ENCODE data around the gene PDSS1.
"Not testable (repeated sequence)": the region's sequence is repeated elsewhere in the genome, so short reads cannot be mapped to it uniquely, and the experiment has no call there.

Gene PDSS1

DNA sequence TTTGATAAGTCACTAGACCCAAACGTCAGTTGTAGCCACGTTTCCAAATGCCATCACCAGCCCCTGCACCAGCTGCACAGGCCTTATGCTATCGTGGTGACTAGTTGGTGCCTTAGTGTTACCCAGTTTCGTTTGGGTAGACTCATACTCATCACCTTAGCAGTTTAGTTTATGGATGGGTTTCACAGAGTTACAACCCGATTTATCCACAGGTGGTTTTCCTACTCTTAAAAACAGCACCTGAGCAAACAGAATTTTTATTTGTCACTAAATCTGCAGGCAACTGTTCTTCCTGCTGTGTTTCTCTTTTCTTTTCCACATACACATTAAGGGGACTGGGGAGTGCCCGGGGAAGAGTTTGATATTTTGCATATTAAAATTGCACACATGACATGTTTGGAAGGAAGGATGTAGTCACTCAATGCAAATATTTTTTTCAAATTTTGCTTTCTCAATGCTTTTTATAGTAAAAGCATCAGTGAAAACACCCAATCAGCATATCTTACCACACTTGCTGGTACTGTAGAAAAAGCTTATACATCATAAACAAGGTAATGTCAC is 41.6 kb downstream of the PDSS1 start:
- DNase-seq (ENCODE audit: low read depth), result no peak

DNA sequence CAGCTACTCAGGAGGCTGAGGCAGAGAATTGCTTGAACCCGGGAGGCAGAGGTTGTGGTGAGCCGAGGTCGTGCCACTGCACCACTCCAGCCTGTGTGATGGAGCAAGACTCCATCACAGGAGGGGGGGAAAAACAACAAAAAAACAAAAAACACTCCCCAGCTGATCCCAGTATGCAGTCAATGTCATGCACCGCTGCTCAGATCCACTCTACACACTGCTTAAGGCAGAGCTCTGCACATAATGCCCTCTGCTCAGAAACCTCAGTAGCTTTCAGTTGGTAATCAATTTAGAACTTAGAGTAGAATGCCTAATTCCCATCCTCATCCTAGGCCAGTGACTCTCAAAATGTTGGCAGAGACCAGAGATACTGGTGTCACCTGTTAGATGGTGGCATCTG is 43.9 kb downstream of the PDSS1 start:
- DNase-seq (ENCODE audit: low read depth), result no peak

DNA sequence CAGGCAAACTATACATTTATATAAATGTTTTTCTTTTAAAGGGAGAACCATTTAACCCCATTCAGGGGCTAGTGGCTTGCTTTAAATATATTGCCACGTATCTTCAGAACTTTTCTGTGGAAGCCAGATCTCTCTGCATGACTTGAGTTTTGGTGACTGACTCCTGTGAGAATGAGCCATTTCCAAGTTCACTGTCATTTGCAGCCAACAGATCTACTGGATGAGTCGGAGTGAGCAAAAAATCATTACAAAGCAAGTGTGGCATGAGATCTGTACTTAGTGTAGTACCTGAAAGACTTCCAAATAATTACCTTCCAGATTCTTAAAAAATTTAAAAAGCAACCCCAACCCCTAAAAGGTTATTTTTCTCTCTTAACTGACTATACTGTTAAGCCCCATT is 45.6 kb downstream of the PDSS1 start:
- no peak for DNase-seq (ENCODE audit: low read depth)

DNA sequence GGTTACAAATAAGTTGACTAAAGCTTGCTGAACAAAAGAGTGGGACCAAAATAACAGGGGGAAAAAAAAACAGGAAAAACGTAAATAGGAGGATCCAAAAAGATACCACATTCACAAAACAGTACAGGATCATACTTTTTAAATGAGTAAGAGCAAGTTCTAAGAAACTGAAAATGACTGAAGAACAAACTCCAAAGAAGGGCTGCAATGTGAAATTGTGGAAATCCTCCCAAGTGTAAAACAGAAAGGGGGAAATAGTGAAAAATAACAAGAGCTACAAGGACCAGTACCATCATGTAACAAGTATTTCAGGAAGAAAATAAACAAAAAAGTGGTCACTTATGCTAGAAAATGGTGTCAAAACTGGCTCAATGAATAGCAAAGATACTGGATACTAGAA is 46.3 kb downstream of the PDSS1 start:
- no peak for DNase-seq (ENCODE audit: low read depth)

DNA sequence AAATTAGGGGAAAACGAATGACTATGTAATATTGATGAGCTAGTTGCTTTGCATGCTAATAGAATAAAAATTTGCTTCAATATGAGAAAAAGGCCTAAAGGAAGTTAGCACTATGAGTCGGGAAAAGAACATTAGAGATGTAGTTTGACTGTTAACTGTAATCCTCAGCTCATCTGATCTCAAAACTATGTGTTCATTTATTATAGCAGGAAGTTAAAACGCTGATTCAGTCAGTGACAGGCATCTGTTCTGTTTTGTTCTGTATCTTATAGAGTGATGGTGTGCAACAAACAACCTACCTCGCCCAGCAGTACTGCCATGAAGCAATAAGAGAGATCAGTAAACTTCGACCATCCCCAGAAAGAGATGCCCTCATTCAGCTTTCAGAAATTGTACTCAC is 48.6 kb downstream of the PDSS1 start:
- DNase-seq (ENCODE audit: low read depth), result no peak

DNA sequence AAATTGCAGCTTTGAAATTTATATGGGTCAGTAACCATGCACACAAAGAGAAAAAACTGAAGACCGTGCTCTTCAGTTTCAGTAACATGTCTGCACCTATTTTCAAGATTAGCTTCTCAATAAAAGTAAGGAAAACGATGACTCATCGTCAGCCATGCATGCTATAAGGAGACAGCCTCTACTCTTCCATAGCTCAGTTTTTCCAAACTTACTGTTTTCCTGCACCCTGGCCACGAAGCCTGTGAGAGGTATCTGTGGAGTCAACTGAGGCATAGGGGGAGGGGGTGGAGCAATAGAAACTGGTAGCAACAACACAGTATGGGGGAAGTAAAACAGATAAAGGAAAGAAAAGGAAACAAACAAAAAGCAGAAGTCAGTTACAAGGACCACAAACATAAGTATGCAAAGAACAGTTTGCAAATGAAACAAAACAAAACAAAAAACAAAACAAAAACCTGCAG is 58.0 kb downstream of the PDSS1 start:
- no peak for DNase-seq (ENCODE audit: low read depth)

DNA sequence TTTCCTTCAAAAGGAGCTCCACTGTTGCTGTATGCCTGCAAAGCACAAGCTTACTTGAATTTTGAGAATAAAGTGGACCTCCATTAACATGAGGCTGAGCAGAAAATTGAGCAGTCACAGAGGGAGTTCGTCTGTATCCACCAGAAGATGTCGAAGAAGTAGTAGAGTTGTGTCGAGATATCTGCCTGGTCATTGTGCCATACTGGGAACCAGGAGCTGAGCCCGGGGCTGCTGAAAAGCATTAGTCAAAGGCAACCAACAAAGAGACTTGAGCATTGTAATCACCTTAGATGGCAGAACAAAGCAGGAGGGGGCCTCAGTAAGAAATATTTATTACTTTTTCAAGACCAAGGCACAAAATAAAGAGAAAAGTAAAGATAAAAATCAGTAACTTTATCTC is 61.5 kb downstream of the PDSS1 start:
- DNase-seq (ENCODE audit: low read depth), result no peak

DNA sequence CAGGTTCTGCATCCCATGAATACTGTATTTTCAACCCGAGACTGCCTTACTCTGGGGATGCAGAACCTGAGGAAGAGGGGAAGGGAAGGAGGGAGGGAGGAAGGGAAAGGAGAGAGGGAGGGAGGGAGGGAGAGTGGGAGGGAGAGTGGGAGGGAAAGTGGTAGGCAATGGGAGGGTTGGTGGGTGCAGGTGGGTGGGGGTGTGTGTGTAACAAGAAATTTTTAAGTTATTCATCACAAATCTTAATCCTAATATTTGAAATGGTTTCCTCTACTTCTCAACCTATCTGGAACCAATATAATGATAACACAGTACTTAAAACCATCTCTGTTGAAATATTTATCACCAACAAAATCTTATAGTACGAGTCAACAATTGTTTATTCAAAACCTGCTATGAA is 68.0 kb downstream of the PDSS1 start:
- no peak for DNase-seq (ENCODE audit: low read depth)

DNA sequence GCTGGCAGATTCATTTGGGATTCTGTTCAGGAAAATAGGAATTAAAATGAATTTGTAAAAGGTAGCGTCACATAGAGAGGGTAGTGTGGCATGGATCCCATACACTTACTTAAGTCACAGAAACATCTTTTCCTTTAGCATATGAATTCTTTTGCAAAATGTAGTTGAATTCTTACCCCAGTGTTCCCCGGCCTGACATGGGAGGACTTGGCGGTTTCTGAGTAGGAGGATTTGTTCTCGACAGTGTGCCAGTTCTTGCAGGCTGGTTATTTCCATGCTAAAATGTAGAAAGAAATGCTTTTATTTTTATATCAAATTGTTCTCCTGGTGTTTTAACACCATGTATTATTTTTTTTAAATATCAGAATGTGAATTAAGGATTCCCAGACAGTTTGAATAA is 72.6 kb downstream of the PDSS1 start:
- no peak for DNase-seq (ENCODE audit: low read depth)

DNA sequence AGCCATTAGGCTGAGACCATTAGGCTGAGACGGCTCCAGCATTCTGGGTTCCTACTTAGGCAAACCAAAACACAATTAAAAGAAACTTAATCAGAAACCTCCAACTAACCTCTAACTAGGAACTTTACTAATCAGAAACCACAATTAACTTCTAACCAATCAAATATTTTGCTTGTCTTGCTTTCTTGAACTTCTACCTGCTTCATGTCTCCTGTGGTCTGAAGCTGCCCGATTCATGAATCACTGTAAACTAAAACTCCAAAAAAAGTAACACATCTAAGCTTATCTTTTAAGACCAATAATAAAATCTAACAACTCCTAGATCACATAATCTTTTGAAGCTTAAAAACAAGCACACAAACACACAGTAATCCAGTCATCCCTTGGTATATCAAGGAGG is 76.1 kb downstream of the PDSS1 start:
- DNase-seq (ENCODE audit: low read depth), result no peak

DNA sequence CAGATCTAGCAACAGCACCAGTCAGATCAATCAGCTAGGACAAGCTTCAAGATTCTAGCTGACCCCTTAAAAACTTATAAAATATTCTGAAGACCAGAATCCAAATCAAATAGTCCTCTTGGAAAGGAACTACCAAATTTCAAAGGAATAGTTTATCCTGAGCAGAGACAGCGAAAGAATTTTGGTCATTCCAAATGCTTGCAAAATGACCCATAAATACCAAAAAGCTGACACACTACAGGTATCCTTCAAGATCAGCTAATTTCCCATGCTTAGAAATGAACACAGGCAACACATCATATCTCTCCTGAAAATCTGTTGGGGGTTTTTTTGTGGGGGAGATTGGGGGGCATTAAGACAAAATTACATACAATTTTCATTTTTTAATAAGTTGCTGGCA is 78.8 kb downstream of the PDSS1 start:
- no peak for DNase-seq (ENCODE audit: low read depth)

DNA sequence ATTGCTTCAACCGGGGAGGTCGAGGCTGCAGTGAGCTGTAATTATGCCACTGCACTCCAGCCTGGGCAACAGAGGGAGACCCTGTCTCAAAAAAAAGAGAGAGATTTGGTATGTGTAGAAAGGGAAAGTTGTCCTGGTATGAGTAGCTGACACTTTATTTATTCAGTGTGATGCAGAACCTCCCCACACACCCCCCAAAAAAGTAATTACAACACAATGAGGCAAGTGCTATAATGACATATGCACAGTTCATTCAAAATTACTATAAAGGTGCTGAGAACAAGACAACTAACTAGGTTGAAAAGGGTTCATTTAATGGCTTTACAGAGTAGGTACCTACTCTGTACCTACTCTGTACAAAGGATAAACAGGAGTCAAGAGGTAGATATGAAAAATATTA is 80.2 kb downstream of the PDSS1 start:
- no peak for DNase-seq (ENCODE audit: low read depth)

DNA sequence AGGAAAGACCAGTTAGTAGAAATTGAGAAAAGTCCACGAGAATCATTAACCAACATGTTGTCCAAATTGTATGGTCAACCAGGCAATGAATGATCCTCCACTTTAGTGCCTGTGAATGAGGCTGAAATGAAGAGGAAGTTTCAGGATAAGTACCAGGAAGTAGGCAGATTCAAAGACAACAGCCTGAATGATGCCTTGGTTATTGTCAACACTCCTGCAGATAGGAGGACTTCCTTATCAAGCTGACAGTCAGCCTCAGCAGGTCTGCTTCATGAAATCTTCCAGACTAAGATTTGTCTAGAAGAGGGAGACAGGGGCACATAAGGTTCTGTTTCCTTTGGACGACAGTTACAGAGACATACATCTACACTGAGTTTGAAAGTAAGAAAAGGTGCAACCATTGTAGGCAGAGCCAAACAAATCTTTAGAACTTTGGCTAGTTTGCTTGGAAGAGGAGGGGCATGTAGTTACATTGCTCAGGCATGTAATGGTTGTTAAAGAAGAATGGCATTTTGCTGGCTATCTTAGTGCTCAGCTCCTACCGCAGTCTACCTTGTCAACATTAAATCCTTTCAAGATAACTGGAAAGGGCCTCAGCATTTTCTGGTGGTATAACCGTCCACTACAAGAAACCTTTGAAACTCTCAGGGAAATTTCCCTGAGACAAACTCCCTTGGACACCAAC is 81.8 kb downstream of the PDSS1 start:
- DNase-seq (ENCODE audit: low read depth), result no peak

DNA sequence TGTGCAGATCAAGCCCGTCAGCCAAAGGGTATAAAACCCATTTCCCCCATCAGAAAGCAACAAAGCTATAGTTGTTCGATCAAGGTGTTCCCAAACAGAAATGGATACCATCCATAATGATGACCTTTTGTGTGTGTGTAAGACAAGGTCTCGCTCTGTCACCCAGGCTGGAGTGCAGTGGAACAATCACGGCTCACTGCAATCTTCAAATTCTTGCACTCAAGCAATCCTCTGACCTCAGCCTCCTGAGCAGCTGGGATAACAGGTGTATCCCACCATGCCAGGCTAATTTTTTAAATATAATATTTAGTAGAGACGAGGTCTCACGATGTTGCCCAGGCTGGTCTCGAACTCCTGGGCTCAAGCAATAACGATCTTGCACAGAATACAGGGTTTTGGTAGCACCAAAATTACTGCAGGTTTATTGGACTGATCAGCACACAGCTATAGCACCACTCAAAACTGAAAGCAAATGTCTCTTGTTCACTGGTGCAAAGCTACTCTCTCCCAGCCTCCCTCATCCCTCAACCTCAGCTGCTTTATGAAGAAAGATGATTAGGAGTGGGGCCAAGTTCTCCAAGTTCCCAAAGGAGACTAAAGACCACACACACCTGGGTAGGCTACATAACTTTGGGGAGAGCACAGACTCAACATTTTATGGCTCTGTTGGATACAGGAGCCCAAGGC is 82.7 kb downstream of the PDSS1 start:
- DNase-seq (ENCODE audit: low read depth), result no peak

DNA sequence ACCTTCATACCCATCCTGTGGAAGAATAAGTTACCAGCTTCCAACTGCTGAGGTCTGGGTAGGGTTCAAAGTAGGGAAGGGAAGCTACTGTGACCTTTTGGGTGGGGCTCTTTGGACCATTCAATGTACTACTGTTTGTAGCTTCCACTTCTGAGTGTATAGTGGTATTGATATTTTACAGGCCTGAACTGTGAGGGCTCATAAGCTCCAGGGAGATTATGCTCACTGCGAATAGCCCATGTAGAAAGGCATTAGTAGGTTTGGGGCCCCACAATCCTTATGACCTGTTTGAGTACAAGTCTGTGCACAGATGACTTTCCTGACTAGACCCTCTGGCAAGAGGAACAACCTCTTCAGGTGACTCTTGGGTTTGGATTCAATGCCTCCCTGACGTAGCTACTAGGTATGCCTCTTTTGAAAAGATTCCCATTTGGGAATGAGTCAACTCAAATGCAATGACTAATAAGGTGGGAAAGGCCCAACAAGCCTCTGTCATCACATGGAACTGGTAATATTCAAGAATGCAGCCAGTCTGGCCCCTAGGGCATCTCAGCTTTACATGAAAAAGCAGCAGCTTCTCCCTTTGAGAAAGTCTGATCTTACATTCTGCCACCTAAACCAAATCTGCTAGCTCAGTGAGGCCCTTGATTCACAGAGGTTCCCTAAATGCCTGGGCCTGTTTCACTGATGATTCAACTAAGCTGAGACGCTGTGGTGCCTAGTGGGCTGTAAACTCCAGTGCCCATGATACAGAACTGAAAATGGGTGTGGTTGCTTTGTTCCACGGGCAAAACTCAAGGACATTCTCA is 83.5 kb downstream of the PDSS1 start:
- DNase-seq (ENCODE audit: low read depth), result peak; percentile 72

DNA sequence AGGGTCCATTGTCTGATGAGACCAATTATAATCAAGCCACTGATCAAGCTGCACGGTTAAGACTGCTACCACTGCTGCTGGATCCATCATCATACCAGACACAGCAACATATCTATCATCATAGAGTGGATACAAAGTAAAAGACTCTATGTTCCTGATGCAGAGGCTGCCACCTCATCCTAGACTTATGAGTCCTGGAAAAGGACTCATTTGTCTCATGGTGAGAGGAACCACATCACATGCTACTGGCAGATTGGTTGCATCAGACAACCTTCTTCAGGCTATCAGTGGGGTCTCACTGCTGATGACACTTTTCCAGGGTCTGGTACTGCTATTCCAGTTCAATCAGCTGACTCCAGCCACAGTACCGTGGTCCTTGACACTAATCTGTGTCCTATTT is 84.3 kb downstream of the PDSS1 start:
- DNase-seq (ENCODE audit: low read depth), result no peak

DNA sequence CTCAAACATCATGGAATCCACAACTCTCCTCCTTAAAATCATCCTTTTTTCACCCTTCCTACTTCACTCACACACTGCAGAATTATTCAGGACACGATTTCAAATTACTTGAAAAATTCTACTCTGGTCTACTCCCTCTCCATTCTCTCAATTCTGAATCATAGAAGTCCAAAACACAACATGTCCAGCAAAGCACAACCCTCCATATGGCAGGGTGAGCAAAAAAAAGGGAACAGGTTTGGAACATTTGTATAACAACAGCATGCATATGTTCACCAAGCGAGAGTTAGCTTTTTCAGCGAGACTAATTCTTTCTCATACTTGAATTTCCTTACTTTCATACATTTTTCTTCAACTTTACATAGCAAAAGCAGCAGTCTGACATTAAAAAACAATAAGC is 89.9 kb downstream of the PDSS1 start:
- no peak for DNase-seq (ENCODE audit: low read depth)

DNA sequence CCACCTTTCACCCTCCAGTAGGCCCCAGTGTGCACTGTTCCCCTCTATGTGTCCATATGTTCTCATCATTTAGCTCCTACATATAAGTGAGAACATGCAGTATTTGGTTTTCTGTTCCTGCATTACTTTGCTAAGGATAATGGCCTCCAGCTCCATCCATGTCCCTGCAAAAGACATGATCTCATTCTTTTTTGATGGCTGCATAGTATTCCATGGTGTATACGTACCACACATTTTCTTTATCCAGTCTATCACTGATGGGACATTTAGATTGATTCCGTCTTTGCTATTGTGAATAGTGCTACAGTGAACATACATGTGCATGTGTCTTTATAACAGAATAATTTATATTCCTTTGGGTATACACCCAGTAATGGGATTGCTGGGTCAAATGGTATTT is 92.3 kb downstream of the PDSS1 start:
- not testable (repeated sequence) for DNase-seq (ENCODE audit: low read depth)

DNA sequence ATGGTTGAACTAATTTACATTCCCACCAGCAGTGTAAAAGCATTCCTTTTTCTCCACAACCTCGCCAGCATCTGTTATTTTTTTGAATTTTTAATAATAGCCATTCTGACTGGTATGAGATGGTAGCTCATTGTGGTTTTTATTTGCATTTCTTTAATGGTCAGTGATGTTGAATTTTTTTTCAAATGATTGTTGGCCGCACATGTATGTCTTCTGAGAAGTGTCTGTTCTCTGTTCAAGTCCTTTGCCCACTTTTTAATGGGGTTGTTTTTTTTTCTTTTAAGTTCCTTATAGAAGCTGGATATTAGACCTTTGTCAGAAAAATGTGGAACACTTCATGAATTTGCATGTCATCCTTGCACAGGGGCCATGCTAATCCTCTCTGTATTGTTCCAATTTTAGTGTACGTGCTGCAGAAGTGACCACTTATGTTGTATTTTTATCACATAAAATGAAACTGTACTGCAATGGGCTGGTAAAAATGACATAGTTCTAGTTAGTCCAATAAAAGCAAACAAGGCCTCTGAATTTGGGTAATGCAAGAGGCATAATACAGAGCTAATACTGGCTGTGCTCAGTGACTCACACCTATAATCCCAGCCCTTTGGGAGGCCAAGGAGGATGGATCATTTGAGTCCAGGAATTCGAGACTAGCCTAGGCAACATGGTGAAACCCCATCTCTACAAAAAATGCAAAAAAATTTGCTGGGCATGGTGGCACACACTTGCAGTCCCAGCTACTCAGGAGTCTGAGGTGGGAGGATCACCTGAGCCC is 92.9 kb downstream of the PDSS1 start:
- no peak for DNase-seq (ENCODE audit: low read depth)

DNA sequence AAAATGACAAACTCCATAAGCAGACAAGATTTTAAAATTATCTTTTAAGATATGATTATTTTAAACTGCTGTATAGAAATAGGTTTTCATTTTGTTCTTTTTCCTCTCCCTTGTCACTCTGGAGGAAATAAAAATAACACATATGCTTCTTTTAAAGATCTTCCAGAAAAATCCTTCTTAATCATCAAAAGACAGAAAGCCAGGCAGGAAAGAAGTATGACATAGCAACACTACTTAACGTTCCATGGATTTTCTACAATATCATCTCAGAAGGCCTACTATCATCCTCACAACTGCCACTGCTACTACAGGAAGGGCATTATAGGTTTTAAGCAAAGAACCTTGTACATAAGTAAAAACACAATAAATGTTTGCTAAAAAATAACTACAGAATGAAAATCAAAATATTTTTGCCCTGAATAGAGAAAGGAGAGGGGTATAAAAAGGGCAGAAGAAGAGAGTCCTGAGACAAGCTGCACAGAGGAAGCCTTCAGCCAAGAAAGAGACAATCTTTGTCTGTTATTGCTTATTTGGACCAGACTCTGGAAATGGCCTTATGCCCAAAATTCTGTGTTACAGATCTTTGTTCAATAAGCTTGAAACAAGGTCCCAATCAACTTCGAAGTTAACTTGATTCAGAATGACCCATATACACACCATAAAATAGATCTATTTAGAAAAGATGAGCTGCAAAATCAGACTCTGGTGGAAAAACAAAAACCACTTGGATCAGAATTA is 95.4 kb downstream of the PDSS1 start:
- DNase-seq (ENCODE audit: low read depth), result no peak

All from GM04503 (cell line).